Cardiac ventricle fibroblast (primary cell): ENCODE data around the gene SLC41A1. TPM values are rescaled to one million over a fixed set of nuclear protein-coding genes. Genes with fewer than 3 reads are reported as not detected.

Experiments used
- total RNA-seq: library from RNA; depleted of rRNA; stranded (reverse); fragments of >200 nt; gene quantifications from 2 replicates; pipeline ENCODE4 v1.2.3, GENCODE V29; 2015

Gene SLC41A1
- total RNA-seq: 20.7 and 23.2 TPM in 2 replicates

GRCh38 chr1:205812878-205813754 lies at the start of gene SLC41A1:
SLC41A1 (minus strand) TSS chr1:205813198; CDS start chr1:205810441, 2,757 bp downstream.

DNA sequence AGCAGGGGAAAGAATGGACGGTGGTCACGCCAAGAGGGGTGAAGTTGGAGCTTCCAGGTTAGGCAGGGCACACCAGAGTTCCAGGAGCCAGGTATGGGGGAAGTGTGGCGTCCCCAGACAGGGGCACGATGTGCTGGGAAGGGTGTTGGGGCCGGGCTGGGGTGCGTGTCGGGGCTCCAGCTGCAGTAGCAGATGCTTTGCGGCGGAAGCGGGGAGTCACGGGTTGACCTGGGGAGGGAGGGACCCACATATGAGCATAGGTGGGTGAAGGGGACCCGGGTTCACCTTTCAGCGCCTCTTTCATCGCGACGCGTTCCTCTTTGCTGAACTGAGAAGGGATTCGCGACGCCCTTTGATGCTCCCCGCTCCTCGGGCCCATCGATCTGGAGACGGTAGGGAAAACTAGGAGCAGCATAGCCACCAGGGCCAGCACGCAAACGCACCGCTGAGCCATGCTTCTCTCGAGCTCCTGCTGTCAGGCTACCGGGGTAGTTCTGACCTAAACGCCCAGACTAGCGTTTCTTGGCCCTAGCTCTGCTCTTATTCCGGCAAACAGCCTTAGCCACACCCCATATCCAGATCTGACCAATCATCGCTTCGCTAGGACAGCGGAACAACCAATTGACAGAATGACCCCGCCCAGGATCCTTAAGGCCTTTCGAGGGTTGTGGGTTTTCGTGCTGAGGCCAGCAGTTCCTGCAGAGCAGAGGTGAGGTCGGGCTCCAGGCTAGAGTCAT lies 36.8 kb upstream of the SLC41A1 start, which contains the start of gene PM20D1:
PM20D1 (minus strand) TSS at position 514 of the 737 bp plus-strand sequence; CDS start at position 454, 60 bp downstream.

DNA sequence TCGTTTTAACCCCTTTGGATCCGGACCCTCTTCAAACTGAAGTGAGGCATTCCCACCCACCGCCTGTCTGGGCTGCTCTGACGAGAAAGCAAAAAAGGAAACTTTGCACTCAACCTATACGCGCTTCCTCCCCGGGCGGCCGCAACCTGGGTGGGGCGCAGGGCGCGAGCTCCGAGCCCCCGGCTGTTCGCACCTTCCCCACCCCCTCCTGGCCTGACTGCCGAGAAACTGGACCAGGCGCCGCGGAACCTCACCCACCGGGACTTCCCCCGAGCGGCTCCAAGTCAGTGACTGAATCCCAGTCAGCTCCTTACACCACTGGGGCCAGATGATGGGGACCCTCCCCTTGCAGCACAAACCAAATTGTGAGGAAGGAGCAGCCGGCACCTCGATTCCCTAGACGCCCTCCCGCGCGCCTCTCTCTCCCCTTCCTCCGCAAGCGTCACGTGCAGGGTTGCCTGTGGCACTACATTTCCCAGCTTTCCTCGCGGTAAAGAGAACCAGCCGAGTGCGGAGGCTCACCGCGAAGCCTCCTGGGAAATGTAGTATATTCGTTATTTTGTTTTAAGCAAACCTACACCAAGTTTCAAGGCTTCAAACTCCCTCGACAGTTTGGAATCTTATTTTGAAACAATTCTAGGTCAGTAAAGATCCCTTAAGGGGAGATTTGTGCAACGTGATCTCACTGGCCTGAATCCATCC lies 37.8 kb downstream of the SLC41A1 start, which contains the start of gene RAB29:
RAB29 (minus strand) TSS at position 468 of the 702 bp plus-strand sequence. CDS start 526 bp downstream, outside the sequence.

DNA sequence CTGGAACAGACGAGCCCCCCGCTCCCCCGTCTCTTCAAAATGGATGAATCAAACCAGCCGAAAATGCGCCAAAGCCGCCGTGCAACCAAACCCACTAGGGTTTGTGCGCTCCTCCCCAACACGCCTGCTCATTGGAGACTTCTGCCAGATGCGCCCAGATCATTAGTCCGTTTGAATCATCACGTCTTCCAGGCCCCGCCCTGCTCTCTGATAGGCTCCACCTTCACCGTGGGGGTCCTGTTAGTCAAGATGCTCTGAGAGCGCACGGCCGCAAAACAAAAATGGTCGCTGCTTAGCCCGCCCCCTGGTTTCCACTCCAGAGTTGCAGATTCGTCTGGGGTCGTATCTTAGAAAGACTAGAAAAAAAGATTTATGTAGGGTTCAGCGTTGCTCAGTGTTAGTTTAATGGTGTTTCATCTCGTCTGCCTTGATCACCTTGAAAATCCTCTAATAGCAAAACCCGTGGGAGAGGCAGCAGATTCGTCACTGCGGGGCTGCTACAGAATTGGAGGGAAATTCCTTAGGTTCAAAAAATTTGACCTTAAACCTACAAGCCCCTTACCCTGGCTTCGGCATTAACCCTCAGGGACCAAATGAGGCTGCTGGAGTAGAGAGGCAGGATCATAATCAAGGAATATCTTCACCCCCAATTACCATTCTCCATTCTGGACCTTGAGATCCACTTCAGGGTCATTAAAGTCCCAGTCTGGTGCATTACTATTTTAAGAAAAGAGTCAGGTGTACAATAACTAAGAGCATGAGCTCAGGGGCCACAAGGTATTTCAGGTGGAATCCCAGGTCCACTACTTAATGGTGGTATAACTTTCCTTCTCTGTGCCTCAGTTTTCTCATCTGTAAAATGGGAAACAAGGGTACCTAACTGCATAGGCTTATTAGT lies 62.6 kb downstream of the SLC41A1 start, which contains the start of gene NUCKS1:
NUCKS1 (minus strand) TSS at position 45 of the 898 bp plus-strand sequence. CDS start 209 bp downstream, outside the sequence.

Other genes with a start within 250 kb of the SLC41A1 start
- 18.9 and 25.6 TPM in 2 replicates for gene ELK4, start 181.2 kb downstream of the SLC41A1 start, total RNA-seq
- gene SLC45A3, start 132.7 kb downstream of the SLC41A1 start, total RNA-seq: 3.2 and 5.5 TPM in 2 replicates
- 77.3 and 87.9 TPM in 2 replicates for gene NUCKS1, start 63.0 kb downstream of the SLC41A1 start, total RNA-seq
- gene RAB29, start 37.7 kb downstream of the SLC41A1 start, total RNA-seq: 26.5 and 27.6 TPM in 2 replicates
- gene PM20D1, start 36.9 kb upstream of the SLC41A1 start, total RNA-seq: not detected in 2 replicates
- not detected in 2 replicates for gene SLC26A9, start 130.3 kb upstream of the SLC41A1 start, total RNA-seq
- gene RAB7B, start 190.2 kb upstream of the SLC41A1 start, total RNA-seq: 5.2 and 6.2 TPM in 2 replicates
- not detected in 2 replicates for gene CTSE, start 210.7 kb upstream of the SLC41A1 start, total RNA-seq
- gene RHEX, start 240.0 kb upstream of the SLC41A1 start, total RNA-seq: not detected in 2 replicates